ENCODE data around the gene OR51Q1.

The OR51Q1 gene

GRCh38 chr11:5421811-5422210, at the start of gene OR51Q1:
Gene OR51Q1 (plus strand): TSS chr11:5422111. CDS start chr11:5422201, 90 bp downstream.
- DNase-seq (ENCODE audit: low spot score), result no peak

- peak; percentile 58 for DNase-seq (ENCODE audit: low spot score)
Measured at GRCh38 chr11:5380740-5381342, 41.1 kb upstream of the OR51Q1 start.

- DNase-seq (ENCODE audit: low spot score), result no peak
Measured at GRCh38 chr11:5383576-5383975, 38.3 kb upstream of the OR51Q1 start, which contains the start of gene OR51M1. Gene OR51M1 (plus strand): TSS chr11:5383812. CDS start chr11:5389399, 5,587 bp downstream.

- DNase-seq (ENCODE audit: low spot score), result no peak
Measured at GRCh38 chr11:5384335-5384734, 37.6 kb upstream of the OR51Q1 start.

GRCh38 chr11:5390210-5390609, 31.7 kb upstream of the OR51Q1 start:
- DNase-seq (ENCODE audit: low spot score), result no peak

- no peak for DNase-seq (ENCODE audit: low spot score)
Measured at GRCh38 chr11:5394091-5394490, 27.8 kb upstream of the OR51Q1 start.

GRCh38 chr11:5398936-5399335, 23.0 kb upstream of the OR51Q1 start:
- DNase-seq (ENCODE audit: low spot score), result no peak

- DNase-seq (ENCODE audit: low spot score), result no peak
Measured at GRCh38 chr11:5405173-5405572, 16.7 kb upstream of the OR51Q1 start.

- DNase-seq (ENCODE audit: low spot score), result no peak
Measured at GRCh38 chr11:5420993-5421392, 918 bp upstream of the OR51Q1 start.

- no peak for DNase-seq (ENCODE audit: low spot score)
Measured at GRCh38 chr11:5423131-5423530, 1.2 kb downstream of the OR51Q1 start.

- DNase-seq (ENCODE audit: low spot score), result no peak
Measured at GRCh38 chr11:5441414-5441813, 19.5 kb downstream of the OR51Q1 start, which contains the start of gene OR51I1. Gene OR51I1 (minus strand): TSS chr11:5441514. CDS start chr11:5441514, 0 bp downstream.

GRCh38 chr11:5443835-5444393, 22.0 kb downstream of the OR51Q1 start:
- DNase-seq (ENCODE audit: low spot score), result no peak

- no peak for DNase-seq (ENCODE audit: low spot score)
Measured at GRCh38 chr11:5449023-5449422, 27.1 kb downstream of the OR51Q1 start, which contains the start of gene OR51I2. Gene OR51I2 (plus strand): TSS chr11:5449323. CDS start chr11:5453489, 4,166 bp downstream.

- DNase-seq (ENCODE audit: low spot score), result no peak
Measured at GRCh38 chr11:5449432-5449831, 27.5 kb downstream of the OR51Q1 start.

- no peak for DNase-seq (ENCODE audit: low spot score)
Measured at GRCh38 chr11:5460983-5461621, 39.2 kb downstream of the OR51Q1 start.

- no peak for DNase-seq (ENCODE audit: low spot score)
Measured at GRCh38 chr11:5467527-5467926, 45.6 kb downstream of the OR51Q1 start.
